Type B pancreatic cell (in vitro differentiated cells): ENCODE data around the gene UBE2G2. TPM values are rescaled to one million over a fixed set of nuclear protein-coding genes. Genes with fewer than 3 reads are reported as not detected.

Experiments used
- DNase-seq: peaks from one replicate; pipeline ENCODE4 v3.0.0; 2021; ENCODE audit warnings: mixed read lengths; ENCODE audit not compliant: unreplicated experiment; ENCODE audit errors: extremely low spot score
- H3K27ac Mint-ChIP-seq: 2 replicates; pipeline ENCODE4 v1.8.0; 2021; ENCODE audit warnings: mild to moderate bottlenecking, mixed read lengths
- H3K27me3 Mint-ChIP-seq: 2 replicates; pipeline ENCODE4 v1.8.0; 2021; ENCODE audit warnings: mixed read lengths
- H3K36me3 Mint-ChIP-seq: 2 replicates; pipeline ENCODE4 v1.8.0; 2021; ENCODE audit warnings: mixed read lengths
- H3K4me1 Mint-ChIP-seq: one replicate; pipeline ENCODE4 v1.8.0; 2021; ENCODE audit warnings: mixed read lengths; ENCODE audit not compliant: unreplicated experiment
- H3K4me3 Mint-ChIP-seq: 2 replicates; pipeline ENCODE4 v1.8.0; 2021; ENCODE audit warnings: mild to moderate bottlenecking, mixed read lengths
- H3K9me3 Mint-ChIP-seq: 2 replicates; pipeline ENCODE4 v1.8.0; 2021; ENCODE audit warnings: mixed read lengths
- total RNA-seq: library from RNA; stranded (reverse); gene quantifications from 2 replicates; pipeline ENCODE4 v1.2.1, GENCODE V29; 2021; ENCODE audit warnings: low replicate concordance
- TF ChIP-seq, protein P1 (sequence below): fragments of 200-600 bp; sonication (generic); conservative IDR thresholded peaks from 2 replicates; pipeline ENCODE4 v1.5.0; 2021; ENCODE audit warnings: antibody characterized with exemption, mild to moderate bottlenecking

The UBE2G2 gene
- total RNA-seq, 1 donor from 2014 or later: 92.4 TPM

DNA sequence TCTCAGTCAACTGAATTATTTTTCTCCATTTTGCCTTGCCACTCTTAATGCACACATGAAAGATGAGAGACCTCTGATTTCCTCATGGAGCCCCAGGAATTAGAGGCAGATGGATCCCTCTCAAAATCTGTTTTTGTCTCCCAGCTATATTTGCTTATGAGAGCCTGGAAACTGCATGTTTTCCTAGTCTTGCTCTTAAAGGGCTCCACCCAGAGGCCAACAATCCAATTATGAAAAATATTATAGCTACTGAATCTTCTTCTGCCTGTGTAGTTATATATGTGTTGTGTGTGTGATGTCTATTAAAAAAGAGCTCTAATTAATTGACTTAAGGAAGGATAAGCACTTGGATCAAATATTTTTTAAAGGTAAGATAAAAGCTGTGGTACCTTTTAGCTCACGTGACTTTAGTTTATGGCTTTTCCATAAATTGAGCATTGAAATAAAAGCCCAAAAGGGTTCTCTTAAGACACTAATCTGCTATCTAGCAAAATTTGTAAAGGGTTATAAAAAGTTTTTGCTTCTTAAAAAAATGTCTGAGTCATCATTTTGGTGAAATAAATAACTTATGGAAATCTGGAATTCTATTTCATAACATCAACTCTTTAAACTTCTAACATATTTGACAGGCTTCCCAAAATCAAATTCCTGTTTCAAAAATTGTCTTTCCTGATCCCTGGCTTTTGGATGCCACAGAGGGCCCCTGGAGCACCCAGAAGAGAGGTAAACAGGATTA, 59.0 kb downstream of the UBE2G2 start:
- H3K36me3 Mint-ChIP-seq: no peaks in the 10 kb centered on the region
- no peak overlapping the region for H3K4me3 Mint-ChIP-seq
- TF ChIP-seq, protein P1, sequence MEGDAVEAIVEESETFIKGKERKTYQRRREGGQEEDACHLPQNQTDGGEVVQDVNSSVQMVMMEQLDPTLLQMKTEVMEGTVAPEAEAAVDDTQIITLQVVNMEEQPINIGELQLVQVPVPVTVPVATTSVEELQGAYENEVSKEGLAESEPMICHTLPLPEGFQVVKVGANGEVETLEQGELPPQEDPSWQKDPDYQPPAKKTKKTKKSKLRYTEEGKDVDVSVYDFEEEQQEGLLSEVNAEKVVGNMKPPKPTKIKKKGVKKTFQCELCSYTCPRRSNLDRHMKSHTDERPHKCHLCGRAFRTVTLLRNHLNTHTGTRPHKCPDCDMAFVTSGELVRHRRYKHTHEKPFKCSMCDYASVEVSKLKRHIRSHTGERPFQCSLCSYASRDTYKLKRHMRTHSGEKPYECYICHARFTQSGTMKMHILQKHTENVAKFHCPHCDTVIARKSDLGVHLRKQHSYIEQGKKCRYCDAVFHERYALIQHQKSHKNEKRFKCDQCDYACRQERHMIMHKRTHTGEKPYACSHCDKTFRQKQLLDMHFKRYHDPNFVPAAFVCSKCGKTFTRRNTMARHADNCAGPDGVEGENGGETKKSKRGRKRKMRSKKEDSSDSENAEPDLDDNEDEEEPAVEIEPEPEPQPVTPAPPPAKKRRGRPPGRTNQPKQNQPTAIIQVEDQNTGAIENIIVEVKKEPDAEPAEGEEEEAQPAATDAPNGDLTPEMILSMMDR: peak; percentile 53
- no peak for DNase-seq
- peaks cover 5% of the 10 kb centered on the region for H3K27me3 Mint-ChIP-seq
- H3K9me3 Mint-ChIP-seq: no peaks in the 10 kb centered on the region
- H3K4me1 Mint-ChIP-seq: peaks cover 7% of the 10 kb centered on the region
- H3K27ac Mint-ChIP-seq: no peak overlapping the region

DNA sequence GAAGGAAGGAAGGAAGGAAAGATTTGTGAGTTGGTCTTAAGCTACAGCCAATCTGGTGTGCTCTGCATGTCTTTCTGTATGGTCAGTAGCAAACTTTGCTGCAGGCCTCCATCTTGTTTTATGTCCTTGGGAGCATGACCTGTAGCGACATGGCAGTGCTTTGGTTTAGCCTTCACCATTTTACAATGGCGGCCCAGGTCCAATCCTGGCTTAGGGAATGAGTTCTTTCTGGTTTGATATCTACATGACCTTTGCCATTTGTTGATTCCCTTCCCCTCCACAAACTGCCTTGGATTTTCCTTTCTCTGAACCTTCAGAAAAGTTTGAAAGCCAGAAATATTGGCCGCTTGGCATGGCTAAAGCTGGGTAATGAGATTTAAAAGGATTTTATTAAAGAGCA, 59.7 kb downstream of the UBE2G2 start:
- H3K36me3 Mint-ChIP-seq: no peaks in the 10 kb centered on the region
- H3K27me3 Mint-ChIP-seq: peaks cover 6% of the 10 kb centered on the region
- H3K4me3 Mint-ChIP-seq: no peak overlapping the region
- peaks cover 11% of the 10 kb centered on the region for H3K4me1 Mint-ChIP-seq
- H3K27ac Mint-ChIP-seq: no peak overlapping the region
- H3K9me3 Mint-ChIP-seq: no peaks in the 10 kb centered on the region
- DNase-seq: no peak
- TF ChIP-seq, protein P1: no peak

DNA sequence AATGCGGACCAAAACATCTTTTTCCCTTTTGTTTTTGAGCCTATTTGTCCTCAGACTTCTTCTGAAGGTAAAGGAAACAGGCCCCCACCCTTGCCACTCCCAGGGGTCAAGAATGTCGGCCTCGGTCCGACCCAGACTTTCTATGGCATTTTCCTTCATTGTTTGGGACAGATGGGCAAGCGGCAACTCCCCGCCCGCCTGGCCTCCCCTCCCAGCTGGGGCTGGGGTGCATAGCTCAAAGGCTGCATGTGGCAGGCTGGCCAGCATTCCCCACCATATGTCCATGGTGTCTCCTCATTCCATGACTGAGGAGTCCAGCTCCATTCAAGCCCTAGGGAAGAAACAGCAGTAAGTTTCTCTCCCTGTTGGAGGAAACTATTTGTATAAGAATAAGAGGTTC, 60.9 kb downstream of the UBE2G2 start:
- Mint-ChIP-seq H3K4me1 (peaks cover 17% of the 10 kb centered on the region), H3K4me3 (no peak overlapping the region)

DNA sequence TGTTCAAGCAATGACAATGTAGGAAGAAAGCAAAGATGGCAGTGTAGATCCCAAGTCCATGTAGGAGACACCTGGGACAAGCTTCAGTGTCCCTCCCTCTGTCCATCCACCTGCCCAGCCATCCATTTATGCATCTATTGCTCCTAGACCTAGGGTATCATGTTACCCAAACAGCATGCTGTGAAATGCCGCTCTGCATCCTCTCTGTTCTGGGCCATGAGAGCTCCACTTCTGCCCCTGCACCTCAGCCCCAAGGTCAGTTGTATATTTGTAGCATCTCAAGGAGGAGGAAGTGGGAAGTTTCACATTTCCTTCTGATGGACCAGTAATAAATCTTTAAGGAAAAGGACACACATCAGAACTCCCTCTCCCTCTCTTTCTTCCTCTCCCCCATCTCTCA, 62.3 kb downstream of the UBE2G2 start:
- DNase-seq: peak; percentile 6
- TF ChIP-seq, protein P1: no peak
- Mint-ChIP-seq H3K36me3 (no peaks in the 10 kb centered on the region), H3K4me1 (peaks cover 17% of the 10 kb centered on the region), H3K27ac (no peak overlapping the region), H3K4me3 (no peak overlapping the region), H3K27me3 (peaks cover 6% of the 10 kb centered on the region), H3K9me3 (no peaks in the 10 kb centered on the region)

More for the DNA sequence above, 60.9 kb downstream of the UBE2G2 start:
- Mint-ChIP-seq H3K27ac (no peak overlapping the region), H3K9me3 (no peaks in the 10 kb centered on the region), H3K27me3 (peaks cover 6% of the 10 kb centered on the region), H3K36me3 (no peaks in the 10 kb centered on the region)
- DNase-seq: peak; percentile 52
- TF ChIP-seq, protein P1: no peak

DNA sequence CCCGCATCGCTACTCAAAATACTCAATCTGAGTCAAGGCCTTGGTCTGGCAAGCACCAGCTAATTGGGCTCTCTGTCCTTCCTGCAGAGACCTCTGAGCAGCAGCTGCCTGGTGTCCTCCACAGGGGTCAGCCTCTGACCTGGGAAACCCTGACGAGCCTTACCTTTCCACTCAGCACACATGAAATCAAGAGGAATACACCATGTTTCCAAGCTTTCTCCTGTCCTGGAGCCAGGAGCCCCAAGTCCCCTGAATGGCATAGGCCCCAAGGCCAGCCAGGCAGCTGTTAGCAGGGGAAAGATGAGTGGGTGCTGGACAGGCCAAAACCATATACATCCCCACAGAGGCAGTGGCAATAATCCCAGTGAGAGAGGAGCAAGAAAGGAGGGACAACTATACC, 63.0 kb downstream of the UBE2G2 start:
- no peaks in the 10 kb centered on the region for H3K9me3 Mint-ChIP-seq
- H3K27me3 Mint-ChIP-seq: peaks cover 6% of the 10 kb centered on the region
- no peak overlapping the region for H3K27ac Mint-ChIP-seq
- H3K4me3 Mint-ChIP-seq: no peak overlapping the region
- no peaks in the 10 kb centered on the region for H3K36me3 Mint-ChIP-seq
- peak; percentile 50 for DNase-seq
- TF ChIP-seq, protein P1: no peak
- peaks cover 17% of the 10 kb centered on the region for H3K4me1 Mint-ChIP-seq
